HG03460 (cell line): ENCODE measurements around the gene DLG1.

ENCODE experiments used
- ATAC-seq: cut with Tn5 transposase; IDR thresholded peaks from one replicate; pipeline ENCODE4 v1.9.1; 2021; ENCODE audit not compliant: unreplicated experiment

Gene DLG1

DNA sequence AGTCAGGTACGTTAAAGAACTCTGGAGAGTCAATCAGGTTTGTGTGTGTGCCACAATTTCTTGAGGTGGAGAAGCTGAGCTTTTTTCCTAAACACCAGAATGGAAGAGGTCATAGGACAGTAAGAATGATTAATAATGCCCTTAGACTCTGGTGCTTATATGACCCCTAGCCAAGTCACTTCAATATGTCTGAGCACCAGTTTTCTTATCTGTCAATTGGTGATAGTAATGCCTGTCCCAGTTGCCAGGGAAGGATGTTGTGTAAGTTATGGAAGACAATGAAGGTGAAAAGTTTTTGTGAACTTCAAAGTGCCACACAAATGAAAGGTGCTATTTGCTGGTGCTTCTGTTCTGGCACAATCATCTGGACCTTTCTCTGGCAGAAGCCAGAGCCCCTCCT, 22.2 kb upstream of the DLG1 start:
- no peak for ATAC-seq

DNA sequence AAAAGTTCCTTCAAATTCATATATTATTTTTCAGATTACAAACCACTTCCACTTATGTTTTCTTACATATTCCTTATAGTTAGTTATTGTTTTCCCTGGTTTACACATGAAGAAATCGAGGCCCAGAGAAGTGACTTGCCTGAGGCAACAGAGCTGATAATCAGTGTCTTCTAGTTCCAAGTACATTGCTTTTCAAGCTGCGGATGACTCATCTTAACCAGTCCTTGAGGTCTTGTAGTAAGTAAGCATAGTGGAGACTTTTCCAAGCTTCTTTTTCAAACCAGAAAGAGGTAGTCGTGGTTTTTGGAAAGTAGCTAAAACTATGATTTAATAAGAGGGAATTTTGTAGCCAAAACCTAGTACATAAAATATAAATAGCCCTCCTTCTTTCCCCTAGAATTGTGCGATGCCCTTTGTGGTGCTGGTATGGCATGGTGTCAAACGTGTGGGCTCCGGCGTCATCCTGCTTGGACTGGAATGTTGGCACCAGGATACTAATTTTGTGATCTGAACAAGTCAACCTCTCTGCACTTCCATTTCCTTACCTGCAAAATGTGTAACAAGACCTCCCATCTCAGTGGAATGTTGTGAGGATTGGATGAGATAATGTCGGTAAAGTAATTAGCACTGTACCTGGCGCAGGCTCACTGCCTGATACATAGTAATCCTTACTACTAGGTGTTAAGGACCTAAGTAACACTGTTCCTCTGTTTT, 19.0 kb upstream of the DLG1 start:
- no peak for ATAC-seq

DNA sequence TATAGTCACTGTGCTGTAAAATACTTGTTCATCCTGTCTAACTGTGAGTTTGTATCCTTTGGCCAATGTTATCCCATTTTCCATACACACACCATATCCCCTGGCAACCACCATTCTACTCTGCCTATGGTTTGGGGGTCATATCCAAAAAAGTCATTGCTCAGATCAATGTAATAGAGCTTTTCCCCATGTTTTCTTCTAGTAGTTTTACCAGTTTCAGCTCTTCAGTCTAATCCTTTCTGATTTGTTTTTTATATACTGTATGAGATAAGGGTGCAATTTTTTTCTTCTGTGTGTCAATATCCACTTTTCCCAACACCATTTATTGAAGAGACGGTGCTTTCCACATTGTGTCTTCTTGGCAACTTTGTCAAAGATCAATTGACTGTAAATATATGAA, 14.0 kb upstream of the DLG1 start:
- ATAC-seq: no peak

DNA sequence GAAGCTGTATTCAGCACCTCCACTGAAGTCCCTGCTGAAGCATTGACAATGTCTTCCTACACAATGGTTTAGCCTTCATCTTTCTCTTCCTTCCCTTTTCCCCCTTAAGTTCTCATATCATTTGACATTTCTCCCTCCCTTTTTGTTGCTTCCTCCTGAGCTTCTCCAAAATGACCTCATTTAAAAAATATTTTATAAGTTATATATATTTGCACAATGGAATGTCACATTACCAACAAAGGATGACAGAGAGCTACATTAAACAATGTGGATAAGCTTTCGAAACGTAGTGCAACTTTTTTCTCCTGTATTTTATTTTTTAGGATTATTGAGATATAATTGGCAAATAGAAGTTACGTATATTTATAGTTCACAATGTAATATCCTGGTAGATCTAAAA, 13.2 kb upstream of the DLG1 start:
- no peak for ATAC-seq

DNA sequence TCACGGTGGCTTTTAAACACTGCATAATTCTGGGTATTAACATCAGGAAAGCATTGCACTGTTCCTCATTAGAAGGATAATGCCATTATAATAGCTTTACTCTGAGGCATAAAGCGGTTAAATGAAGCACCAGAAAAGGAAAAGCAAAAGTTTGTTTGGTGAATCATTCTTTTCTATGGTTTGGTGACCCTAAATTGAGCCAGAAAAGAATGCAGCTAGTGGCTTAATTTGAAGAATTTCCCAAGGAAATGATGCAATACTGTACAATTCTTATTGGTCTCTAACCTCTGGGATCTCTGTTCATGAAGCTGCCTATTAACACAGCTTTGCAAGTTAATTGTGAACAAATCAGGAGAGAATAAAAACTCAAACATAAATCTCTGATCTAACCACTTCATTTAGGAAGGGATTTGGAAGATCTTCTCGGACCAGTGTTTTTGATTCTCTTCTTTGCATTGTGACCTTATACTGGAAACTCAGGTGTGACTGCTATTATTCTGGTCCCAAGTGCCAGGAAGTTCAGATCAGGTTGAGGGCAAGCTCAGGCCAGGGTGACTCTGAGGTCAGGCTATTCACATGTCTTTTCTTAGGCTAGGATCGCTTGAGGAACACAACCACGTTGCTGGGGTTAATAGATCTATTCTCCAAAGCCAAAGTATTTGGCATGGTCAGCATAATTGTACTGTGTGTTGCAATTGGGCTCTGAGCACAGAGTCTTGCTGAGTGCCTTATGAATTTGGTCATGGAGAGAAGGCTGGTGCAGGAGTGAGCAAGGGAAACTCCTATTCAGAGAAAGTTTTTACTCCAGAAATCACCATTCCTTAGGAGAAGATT, 11.3 kb upstream of the DLG1 start:
- no peak for ATAC-seq

DNA sequence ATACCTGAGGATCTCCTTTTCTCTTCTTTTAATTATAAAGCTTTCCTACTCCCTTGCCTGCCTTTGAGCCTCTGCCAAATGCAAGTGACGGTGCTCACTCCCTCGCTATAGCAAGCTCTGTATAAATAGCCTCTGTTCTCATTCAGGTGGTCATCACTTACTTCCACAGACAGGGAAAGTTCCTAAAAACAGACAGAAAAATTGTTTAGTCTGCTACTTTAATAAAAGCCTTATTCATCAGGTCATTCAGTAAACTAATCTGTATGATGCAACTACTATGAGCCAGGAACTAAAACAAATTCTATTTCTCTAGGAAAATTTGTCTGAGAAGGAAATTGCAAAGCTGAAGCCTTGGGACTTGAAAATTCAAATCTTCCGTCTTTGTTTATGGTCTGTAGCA, 10.2 kb upstream of the DLG1 start:
- no peak for ATAC-seq

DNA sequence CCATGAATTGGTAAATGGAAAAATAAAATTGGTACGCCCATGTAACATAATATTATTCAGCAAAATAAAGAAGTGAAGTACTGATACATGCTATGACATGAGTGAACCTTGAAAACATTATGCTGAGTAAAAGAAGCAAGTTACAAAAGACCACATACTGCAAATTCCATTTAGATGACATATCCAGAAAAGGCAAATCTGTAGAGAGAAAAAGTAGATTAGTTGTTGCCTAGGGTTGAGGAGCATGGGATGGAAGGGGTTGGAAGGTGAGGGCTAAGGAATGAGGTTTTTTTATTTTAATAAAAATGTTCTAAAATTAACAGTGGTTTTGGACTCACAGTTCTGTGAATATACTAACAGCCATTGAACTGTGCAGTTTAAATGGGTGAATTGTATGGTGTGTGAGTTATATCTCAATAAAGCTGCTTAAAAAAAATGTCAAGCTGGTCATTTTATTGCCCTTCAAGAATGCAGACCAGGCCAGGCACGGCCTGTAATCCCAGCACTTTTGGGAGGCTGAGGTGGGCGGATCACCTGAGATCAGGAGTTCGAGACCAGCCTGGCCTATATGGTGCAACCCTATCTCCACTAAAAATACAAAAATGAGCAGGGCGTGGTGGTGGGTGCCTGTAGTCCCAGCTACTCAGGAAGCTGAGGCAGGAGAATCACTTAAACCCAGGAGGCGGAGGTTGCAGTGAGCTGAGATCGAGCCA, 8.1 kb upstream of the DLG1 start:
- ATAC-seq: no peak

DNA sequence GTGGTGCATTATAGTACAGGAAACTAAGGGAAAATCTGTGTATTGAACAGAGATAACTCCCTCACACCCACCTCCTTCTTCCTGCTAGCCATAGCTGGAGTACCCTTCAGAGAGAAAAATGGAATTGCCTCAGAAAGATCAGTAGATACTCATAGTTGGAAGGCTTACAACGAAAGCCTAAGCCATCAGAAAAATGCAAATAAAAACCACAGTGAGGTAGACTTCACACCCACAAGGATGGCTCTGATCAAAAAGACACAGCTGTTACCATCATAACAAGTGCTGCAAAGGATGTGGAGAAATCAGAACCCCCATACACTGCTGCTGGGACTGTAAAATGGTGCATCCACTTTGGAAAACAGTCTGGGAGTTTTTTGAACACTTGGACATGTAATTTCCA, 7.4 kb upstream of the DLG1 start:
- peak; percentile 94 for ATAC-seq

DNA sequence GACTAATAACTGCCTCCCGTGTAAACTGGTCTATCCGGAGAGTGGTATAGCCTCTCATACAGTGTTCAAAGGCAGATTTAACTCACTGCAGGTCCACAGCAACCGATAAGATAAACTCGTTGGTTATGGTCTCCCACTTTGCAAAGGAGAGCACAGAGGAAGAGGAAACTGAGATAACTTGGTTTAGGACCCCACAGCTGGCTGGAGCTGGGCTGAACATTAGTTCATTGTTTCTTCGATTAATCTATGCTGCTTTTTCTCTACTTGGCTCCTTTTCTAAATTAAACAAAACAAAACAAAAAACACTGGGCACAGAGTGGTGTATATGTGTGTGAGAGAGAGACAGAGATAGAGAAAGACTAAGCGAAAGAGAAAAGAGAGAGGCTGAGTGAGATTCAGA, 5.0 kb upstream of the DLG1 start:
- ATAC-seq: no peak

DNA sequence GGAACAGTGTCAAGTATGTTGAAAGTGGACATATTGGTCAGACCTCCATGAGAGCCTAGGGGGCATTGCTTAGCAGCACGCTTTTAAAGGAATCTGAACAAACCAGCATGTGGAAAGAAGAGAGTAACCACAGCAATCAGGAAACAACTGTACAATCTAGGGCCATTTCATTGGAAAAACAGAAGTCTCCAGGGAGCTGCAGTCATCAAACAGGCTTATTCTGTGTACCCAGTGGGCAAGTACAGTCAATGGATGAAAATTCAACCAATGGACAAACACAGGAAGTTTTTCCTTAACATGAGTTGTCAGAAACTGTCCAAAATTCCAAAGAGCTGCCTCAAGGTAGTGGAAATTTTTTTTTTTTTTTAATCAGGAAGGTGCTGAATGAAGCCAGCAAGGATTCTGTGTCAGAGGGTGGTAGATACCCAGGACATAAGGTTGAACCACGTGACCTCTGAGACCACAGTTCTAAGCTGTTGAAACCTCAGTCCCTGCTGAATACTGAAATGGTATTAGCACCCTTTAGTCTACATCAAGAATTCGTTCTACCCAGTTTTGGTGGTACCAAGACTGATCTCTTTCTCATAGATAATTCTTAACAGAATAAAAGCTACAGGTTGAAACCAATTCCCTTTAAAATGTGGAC, 4.4 kb upstream of the DLG1 start:
- no peak for ATAC-seq

DNA sequence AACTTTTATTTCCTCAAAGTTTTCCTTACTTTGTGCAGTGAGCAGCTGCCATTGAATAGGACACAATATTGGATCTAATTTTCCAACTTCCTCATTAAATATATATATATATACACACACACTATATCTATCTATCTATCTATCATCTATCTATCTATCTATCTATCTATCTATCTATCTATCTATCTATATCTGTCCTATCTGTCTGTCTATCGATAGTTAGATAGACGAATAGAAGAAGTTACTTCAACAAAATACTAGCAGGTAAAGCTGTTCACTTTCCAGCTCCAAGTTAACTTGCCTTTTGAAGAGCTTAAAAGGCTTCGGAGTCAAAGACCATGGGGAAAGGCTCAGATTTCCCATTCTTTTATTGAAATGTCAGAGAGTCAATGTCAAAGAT, 3.6 kb upstream of the DLG1 start:
- ATAC-seq: no peak

DNA sequence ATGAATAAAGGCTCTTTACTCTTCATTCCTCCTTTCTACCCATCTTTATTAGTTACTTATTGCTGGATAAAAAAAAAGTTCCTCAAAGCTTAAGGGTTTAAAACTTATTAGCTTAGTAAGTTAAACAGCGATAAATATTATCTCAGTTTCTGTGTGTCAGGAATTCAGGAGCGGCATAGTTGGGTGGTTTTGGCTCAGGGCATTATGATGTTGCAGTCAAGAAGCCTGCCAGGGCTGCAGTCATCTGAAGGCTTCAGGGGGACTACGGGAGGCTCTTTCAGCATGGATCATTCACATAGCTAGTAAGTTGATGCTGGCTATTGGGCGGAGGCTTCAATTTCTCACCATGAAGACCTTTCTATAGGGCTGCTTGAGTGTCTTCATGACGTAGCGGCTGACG, 1.9 kb upstream of the DLG1 start:
- ATAC-seq: no peak

DNA sequence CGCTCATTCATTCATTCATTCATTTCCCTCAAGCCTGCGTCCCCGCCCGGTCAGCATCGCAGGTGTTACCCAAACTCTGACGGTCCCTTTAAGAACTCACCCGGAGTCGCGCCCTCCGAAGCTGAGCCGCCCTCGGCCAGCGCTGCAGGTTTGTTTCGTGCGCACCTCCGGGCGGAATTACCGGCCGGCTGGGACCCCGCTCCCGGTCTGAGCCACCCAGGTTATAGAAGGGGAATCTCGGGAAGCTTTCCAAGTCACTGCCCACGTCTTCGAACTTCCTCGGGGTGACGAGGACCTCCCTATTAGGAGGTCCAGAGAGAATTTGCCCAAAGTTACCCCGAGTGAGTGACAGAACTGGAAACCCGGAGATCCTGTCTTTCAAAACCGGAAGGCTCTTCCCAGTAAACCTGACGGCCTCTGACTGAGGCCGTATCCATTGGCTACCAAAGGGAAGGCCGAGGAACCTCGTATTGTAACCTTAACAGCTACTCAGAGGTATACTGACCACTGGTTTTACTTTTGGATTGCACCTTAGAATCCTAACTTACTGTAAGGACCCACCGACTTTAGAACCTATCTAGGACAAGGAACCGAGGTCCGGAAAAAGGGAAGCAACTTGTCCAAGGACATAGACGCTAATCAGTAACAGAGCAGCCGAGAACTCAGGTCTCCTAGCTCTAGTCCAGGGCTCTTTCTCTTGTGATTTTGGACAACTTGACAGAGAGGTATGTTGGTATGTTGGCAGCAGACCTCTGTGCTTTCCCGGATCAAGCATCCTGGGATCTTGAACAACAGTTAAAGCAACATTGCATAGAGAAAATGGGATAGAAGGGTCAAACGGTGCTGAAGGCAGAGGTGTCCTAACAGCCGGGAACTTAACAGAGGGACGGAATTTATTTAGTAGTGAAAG, 788 bp upstream of the DLG1 start:
- no peak for ATAC-seq

DNA sequence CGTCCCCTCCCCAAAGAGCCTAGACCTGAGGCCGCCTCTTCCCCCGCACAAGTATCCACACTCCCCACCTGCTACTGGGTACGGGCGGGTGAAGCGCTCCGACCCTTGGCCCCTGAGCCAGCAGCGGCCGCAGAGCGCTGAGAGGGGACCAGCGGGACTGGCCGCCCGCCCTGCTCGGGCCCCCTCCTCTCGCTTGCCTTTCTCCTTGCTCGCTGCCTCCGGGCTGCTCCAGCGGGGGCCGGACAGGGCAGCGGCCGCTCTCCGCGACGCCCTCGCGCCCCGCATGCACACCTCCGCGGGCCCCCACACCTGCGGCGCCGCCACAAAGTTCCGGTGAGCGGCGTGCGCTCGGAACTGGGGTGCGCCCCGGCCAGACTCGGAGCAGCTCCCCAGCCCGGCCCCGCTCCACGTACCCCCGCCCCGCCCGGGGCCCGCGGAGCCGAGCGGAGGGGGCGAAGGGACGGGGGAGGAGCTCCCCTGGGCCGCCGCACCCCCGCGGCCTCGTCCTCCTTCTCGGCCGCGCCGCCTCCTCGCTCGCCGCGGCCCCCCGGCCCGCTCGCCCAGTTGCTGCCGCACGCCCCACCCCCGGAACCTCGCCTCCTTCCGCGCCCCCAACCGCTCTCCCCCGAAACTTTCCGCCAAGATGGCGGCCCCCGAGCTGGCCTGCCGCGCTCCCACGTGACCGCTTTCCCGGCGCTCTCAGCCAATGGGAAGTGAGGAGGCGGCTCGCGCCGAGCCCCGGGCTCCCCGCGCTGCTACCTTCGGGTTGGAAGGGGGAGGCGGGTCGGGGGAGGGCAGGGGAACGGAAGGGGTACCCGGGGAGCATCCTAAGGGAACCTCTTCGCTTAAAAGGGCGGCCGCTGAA, 704 bp downstream of the DLG1 start:
- ATAC-seq: peak; percentile 76

DNA sequence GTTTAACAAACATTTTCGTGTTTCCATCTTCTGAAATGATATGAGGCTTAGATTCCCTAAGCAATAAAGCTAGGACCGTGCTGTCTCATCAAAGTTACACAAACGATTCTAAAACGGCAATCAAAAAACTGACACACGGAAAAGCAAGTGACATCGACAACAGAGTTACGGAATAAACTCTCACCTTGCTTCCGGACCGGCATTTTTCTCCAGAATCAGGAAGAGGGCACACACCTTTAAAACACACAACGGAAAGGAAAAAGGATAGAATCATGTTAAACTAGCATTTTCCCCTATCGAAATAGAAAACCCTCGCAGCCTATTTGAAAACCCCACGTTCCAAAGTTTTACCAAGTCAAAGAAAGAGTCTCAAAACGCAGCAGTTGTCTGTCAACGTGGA, 1.4 kb downstream of the DLG1 start:
- no peak for ATAC-seq

DNA sequence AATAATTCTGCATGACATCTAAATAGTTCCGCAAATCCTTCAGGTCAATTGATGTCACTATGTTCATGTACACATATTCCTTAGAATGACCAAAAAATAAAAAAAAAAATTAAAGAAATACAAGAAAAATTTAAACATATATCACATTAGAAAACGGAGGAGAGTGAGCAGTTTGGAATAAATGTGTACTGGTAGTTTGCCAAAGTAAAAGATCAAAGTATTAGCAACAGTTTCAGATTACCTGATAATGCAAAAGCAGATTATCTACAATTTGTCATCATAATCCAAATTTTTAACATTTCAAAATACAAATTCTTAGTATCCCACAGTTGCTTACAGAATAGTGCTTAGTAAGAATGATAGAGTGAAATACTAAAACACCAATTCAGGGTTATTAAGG, 1.9 kb downstream of the DLG1 start:
- ATAC-seq: no peak

DNA sequence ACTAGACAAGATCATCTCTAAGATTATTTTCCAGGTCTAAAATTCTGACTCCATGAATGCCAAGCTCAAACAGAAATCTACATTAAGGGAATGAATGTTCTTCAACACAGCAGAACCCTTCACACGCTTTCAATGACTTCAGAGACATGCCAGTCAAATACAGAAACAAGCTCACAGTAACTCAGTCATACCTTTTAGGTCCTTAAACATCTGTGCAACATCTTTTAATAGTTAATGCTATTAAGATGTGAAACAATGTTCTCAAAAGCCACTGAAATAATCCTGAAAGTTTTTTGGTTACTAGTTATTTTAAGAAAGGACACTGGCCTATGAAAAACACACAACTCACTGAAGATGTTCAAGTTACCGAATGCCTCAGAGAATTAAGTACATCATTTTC, 2.5 kb downstream of the DLG1 start:
- ATAC-seq: no peak

DNA sequence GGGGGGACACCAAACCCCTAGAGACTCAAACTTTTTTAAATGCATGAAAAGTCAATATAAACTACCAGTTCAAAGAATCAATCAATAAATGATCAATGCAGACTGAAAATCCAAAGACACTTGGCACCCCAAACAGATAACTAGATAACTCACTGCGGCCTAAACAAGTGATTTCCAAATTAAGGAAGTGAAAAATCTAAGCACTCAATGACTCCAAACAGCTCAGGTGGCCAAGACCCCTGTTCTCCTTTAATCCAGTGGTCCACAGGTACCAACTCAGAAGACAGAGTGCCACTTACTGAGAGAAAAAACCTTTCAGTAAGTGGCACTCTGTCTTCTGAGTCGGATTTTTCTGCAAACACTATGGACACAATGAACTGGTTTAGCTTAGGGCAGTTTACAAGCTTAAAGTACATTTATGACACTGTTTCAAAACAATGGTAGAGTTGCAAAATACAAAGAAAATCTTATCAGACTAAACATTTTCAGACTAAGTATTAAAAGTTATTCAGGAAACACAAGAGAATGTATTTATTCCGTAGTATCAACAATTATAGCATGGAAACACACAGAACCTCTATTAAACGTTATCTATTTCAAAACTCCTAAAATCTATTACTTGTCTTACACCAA, 4.7 kb downstream of the DLG1 start:
- no peak for ATAC-seq

DNA sequence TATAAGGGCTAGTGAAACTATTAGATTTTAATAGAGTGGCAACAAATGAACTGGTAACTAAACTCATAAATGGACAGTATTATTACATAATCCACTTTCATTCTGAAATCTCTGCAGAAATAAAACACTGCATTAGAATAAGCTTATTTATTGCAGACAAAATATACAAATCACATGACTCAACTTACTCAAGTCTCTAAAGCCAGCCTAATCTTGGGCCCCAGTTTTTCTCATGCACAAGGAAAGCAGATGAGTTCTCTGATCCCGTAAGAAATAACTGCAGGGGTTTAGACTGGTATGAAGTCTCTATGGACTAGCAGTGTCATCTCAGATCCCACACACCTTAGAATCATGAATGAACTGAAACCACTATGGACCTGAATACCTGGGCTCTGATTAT, 5.8 kb downstream of the DLG1 start:
- ATAC-seq: no peak
